Putamen (tissue), 1 donor: ENCODE data around the gene LEKR1.
"Not testable (repeated sequence)": the region's sequence is repeated elsewhere in the genome, so short reads cannot be mapped to it uniquely, and the experiment has no call there.

Experiments
- DNase-seq: peaks from one replicate; pipeline ENCODE4 v3.0.0-alpha.2; 2016; ENCODE audit warnings: low spot score

Gene LEKR1

DNA sequence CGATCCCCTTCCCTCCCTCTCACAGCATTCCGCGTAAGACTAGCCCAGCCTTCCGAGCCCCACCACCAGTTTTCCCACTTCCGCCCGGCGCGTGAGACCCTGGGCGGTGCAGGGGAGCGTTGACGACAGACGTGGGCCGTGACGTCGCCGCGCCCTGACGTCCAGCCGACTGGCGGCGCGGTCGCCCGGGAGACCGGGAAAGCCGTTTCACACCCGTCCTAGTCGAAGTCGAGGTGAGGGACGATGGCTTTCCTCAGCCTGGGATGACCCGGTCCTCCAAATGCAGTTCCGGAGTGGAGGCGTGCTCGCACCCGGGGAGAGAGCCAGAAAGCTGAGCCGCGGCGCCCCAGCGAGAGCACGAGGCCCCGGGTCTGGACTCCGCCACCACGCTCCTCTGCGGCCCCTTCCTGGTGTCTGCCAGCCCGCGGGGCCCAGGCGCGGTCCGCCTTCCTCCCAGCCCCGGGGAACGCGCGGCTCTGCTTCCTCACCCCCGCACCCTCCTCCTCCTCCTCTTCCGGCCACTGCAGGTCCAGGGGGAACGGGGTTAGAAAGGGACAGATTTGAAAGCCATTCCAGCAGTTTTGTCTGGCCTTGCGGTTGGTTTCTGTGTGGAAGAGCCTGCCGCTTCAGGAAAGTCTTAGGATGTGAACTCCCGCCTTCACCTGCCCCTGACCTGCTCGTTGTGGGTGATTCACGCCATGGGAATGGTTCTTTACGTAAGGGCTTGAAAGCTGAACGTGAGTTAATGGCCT is at the start of gene LEKR1:
LEKR1 (plus strand) TSS at position 210 of the 752 bp plus-strand sequence. CDS start 2,977 bp downstream, outside the sequence.
- peak; percentile 81 for DNase-seq

DNA sequence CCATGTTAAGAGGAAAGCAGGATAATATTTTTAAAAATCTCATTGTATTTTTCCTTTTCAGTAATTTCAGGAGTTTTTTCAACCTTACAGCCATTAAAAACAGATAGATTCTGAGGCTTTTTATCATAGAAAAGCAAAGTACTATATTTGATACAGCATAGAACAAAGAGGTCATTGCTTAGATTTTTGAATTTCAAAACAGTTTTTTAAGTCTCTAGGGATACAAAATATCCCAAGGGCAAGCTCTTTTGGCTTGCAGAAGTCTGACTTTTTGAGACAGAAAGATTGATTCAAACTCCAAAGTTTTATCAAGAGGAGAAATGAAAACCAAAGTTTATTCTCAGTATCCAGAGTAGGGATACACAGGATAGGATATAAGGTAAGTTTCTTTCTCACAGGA is 49.3 kb upstream of the LEKR1 start:
- DNase-seq = no peak

DNA sequence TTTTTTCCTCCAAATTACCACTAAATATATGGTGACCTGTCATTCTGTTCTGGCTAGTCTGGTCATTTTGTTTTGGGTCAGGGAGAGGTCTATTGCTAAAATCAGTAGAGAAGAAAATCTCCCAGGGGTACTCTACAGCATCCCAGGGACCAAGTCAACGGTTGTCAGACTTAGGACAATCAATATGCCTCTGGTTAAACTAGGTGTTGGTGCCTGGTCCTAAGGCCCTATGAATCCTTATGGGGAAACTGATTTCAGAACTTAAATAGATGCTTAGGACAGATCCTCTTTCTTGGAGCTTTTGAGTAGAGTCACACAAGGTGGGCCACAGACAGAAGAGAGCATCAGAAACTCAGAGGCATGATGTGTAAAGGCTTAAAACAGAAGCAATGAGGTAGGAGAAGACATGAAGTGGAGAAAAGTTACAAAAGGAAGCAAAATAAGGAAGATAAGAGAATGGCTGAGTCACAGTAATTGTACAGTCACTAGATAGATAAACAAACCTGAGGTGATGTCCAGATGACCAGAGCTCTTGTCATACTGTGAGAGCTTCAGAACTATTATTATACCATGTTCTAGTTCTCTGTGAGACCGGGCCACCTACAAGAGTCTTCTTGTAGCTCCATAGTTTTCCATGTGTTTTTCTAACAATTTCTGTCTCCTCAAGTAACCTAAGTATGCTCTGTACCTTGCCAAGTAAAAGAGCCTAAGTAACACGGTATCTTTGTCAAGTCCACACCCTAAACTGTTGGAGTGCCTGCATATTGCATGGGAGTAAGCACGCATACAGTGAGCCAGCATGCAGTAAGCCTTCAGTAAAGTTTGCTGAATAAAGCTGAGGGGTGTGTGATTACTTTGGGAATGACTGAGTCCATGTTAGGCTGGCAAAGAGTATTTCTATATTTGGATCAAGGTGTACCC is 44.6 kb upstream of the LEKR1 start:
- DNase-seq = no peak

DNA sequence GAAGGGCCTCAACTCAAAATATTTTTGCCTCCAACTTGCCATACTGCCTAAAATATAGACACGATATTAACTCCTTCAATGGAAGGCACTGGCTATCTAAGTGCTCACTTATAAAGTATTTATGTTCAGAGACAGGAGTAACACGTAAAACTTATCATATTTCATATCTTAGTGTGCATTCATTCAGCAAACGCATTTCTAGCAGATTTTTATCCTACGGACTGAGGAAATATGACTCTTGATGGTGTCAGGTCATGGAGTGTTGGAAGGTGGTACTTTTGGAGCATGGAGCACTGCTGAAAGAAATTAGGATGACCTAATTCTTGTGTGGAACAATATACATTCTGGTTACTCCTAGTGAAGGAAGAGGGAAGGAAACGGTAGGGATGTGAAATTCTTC is 43.8 kb upstream of the LEKR1 start:
- DNase-seq = no peak

DNA sequence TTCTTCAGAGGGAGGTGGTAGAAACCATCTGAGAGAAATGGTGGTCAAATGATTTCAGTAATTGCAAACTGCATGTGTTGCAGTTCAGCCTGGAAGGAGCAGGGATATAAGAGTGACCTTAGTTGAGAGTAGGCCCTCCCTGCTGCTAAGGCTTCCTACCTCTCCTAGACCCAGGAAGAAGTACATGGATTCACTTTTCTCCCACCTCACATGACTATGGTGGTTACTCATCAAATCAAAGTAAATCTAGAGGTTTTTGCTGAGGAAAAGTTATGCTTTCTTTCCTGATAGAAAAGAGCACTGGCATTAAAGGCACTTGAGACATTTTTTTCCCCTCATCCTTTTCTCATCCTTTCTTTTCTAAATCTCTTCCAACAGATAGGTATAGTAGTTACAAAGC is 43.2 kb upstream of the LEKR1 start:
- DNase-seq = no peak

DNA sequence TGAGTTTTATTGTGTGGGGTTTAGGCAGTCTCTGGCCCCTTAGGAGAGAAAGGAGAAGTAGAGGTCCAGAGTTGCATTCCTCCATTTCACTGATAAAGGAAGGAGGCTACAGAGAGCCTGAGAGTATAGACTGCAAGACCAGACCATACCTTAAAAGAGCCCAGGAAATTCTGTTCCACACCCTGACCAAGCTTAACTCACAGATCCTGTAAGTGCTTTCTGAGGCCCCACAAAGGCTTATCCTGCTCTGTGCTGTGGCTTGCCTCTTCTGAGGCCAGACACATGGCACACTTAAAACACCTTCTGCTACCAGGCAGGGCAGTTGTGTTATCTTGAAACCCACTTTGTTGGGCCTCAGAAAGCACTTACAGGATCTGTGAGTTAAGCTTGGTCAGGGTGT is 39.2 kb upstream of the LEKR1 start:
- no peak for DNase-seq

DNA sequence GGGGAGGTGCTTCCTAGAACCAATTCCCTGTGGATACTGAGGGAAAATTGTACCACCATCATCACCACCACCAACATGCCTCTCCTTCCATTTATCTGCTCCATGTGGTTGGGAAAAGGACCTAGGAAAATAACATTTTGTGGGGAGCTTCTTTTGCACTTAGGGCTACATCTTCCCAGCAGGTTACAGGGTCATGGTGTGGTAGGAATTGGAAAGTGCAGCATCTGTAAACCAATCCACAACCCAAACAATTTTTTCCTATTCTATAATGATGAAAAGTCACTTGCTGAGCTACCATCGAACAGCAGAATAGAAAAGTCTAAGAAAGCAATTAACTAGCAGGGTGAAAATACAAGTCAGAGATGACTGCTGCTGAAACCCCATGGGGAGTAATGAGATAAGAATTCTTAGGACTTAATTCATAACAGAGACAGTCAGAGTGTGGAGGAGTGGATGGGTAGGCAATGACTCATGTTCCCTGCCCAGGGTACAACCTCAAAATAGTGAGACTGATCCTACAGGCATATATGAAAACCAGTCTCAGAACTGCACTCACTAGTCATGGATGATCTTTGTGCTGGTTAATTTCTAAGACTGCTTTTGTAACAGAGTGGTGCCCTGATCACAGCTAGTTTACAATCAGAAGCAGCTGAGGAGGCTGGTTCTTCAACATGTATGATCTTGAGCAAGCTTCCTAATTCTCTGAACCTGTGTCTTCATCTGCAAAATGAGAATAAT is 38.1 kb upstream of the LEKR1 start:
- DNase-seq = no peak

DNA sequence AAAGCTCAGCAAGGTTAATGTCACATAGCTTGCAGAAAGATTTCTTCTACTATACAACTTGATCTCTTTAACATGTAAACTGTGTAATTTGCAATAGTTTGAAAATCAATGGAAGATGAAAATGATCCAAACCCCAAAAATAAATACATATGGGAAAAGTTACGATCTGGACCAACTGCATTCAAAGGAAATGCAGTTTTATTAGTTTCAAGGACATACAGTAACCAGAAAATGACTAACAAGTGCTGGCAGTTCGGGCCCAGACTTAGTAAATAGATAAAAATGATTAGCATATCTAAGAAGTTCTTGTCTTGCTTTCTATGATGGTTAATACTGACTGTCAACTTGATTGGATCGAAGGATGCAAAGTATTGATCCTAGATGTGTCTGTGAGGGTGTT is 37.3 kb upstream of the LEKR1 start:
- DNase-seq = no peak

DNA sequence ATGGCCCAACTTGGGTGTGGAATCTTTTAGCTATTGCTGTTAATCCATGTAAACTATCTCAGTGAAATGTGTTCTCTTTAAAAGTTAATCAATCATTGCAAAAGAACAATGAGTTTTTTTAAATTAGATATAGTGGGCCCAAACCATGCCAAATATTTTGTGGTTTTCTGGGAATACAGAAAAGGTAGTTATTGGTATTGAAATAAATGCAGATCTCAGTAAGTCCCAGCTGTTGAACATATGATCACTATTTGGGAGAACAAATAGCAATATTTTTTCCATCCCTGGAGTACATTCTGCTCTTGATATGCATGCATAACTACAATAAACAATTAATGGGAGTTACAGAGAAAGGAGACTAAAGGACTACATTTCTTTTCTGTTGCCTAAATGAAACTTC is 36.0 kb upstream of the LEKR1 start:
- no peak for DNase-seq

DNA sequence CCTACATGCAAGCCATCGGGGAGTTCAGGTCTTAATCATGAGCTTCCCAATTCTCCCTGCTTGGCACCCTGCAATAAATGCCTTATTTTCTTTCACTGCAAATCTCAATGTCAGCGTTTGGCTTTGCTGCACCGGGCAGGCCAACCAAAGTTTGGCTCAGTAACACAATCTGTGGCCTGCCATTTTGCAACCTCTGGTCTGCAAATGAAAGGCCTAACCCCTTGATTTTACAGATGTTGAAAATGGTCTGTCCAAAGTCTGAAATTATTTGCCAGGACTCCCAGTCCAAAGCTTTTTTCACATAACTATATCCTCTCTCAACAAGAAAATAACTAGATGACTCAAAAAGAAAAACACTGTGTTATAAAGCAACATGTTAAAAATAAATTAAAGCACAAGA is 34.0 kb upstream of the LEKR1 start:
- DNase-seq = no peak

DNA sequence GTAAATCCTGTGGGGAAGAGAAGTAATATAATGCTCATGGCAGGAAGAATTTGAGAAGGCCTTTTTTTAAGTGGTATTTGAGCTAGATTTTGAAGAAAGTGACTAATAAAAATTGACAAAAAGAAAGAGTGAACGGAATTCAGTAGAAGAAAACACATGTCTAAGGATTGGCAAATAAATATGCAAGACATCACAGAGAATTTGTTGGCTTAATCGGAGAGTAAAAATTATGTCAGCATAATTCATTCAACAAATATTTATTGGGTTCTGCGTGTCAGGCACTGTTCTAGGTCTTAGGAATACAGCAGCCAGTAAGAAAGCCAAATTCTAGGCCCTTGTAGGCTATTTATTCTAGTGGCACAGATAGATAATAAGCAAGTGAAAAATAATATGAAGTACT is 33.6 kb upstream of the LEKR1 start:
- DNase-seq = no peak

DNA sequence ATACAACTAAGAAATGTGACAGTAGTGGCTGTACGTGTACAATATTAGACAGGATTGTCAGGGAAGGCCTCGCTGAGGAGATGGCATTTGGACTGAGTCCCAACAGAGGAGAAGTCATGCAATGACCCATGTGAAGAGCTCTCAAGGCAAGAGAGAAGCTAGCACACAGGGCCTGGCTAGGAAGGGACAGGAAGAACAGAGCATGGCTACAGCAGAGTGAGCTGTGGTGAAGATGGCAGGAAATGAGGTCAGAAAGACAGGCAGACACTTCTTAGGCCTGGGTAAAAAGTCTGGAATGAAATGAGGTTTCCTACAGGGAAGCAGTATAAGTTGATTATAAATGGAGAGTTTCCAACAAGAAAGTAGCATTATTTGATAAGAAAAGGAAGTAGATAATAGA is 33.2 kb upstream of the LEKR1 start:
- no peak for DNase-seq

DNA sequence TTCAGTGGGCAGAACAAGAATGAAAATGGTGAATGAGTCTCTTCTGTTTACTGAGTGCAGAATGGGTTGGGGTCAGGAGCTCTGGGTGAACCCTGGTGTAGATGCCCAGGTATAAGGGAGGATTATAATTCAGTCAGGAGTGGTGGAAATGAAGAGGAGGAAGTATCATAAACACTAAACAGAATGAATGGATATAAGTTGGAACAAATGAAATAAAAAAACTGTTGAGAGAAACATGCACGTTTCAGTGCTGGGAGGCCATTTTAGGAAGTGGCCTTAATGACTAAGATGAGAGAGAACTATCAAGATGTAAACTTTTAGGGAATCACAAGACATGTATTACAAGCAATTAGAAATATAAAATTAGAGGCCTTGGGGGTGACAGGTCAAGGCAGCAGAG is 32.8 kb upstream of the LEKR1 start:
- DNase-seq = no peak

DNA sequence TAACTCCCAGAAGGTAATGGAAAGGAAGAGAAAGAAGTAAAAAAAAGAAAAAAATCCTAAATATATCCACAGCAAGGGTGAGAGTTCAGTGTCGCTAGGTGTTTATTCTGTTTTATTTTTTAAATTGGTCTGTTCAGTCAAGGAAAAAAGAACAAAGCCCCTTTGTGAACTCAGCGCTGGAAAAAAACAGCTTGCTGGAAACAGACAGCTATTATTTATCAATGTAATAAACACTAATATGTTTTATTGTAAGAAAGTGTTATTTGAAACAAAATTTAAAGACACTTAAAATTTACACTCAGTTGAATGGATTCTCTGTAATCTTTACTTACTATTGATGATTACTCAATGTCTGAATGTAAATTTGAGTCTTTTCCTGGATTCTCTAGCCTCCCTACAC is 32.3 kb upstream of the LEKR1 start:
- peak; percentile 27 for DNase-seq

DNA sequence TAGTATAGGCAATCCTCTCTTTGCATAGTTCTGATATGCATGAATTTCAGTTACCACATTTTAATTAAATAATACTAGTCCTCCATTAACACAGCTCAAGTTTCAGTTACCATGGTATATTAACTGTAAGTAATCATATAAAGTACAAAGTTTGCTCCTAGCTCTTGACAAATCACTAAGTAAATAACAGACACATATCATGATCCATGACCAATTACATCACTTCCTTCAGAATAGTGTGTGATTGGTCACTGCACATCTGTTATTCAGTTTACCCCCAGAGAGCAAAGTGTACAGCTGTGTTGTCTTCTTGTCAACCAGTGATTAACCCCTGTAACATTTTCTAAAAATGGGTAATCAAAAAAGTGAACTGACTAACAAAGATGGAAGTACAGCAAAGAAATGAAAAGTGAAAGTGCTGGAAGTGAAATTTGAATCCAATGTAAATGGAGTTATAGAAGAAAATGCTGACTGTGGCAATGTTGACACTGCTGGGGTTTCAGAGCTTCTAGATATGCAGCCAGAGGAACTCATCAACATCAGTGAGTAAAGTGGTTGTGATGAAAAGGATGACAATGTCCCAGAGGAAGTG is 30.2 kb upstream of the LEKR1 start:
- no peak for DNase-seq

DNA sequence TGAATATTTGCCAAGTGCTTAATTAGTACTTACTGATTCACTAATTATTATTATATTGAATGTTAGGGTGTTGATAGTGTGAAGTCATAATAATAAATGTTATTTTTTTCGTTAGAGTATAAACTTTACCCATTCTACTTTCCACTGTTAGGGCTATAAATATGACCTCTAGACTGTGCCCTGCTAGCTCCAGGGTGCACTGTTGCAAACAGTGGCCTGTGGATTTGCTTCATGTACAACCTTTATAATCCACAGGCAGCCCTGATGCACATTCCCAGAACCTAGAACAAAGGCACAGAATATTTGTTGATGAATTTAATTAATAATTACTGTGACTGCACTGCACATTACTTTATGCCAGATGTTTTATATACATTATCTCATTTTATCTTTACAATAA is 28.8 kb upstream of the LEKR1 start:
- no peak for DNase-seq

DNA sequence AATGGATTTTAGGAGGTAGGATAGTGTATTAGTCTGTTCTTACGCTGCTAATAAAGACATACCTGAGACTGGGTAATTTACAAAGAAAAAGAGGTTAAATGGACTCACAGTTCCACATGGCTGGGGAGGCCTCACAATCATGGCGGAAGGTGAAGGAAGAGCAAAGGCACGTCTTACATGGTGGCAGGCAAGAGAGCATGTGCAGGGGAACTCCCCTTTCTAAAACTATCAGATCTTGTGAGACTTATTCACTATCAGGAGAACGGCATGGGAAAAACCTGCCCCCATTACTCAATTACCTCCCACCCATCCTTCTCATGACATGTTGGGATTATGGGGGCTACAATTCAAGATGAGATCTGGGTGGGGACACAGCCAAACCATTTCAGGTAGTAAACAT is 25.9 kb upstream of the LEKR1 start:
- DNase-seq = not testable (repeated sequence)

DNA sequence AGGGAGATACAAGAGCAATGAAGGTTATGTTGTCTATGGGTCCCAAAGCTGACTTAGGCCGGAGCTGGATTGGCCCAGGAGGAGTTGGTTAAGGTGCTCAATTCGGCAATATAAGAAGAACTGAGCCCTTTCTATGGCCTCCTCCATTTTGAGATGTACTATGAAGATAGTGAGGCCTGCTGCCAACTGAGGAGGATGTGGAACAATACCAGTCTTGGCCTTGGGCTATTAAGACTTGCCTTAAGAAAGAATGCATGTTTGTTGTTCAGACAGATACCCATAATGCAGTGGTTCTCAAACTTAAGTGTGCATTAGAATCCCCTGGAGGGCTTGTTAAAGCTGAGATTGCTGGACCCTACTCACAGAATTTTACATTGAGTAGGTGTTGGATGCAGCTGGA is 24.4 kb upstream of the LEKR1 start:
- no peak for DNase-seq

DNA sequence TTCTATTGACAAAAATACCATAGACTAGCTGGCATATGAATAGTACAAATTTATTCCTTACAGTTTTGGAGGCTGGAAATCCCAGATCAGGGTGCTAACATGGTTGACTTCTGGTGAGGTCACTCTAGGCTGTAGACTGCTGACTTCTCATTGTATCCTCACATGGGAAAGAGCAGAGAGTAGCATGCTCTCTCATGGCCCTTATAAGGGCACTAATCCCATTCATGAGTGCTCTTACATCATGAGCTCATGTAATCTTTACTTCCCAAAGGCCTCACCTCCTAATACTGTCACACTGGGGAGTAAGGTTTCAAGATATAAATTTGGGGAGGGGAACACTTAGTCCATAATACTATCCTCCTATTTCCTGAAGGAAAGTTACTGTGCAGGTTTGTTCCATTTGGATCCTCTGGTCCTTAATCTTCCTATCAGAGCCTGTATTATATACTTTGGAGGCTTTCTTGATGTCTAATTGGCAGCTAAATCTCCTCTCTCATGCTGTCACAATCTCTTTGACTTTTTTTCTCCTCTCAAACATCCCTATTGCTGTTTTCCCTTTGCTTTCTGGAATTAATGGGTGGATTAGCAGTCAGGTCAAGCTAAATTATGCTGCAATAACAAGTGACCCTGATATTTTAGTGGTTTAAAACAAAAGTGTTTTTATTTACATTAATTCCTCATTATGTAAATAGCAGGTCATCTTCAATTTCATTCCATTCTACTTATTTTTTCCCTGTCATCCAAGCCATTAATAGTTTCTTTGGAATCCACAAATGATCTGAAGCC is 23.1 kb upstream of the LEKR1 start:
- DNase-seq = no peak

DNA sequence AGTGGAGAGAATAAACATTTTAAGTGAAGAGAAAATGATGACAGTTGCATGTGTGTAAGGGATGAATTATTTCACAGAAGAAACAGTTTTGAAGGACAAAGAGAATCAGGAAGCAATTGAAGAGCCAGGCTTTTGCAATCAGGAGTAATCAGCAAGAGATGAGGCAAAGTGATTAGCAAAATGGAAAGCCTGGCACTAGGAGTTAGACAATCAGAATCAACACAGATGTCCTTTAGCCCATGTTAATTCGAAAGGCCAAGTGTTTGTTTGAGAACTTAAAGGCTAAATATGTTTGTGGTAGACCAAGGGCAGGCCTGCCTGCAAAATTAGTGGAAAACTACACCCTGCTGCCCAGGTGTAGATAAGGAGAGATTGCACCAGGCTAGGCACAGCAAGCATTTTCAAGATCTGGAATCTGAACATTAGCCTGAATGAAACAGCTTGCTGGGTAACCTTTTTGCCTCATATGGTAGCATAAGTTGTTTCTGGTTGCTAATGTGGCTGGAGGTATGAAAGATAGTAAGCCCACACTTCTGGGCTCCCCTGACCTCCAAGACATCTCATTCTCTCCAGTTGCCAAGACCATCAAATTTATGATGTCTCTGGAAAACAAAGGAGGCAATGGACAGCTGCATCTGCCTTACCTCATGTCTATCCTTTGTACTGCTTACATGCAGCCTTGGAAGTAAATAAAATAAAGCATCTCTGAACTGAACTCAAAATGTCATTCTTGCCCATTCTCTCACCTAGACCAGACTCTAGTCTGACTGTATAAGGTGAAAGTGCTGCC is 22.0 kb upstream of the LEKR1 start:
- DNase-seq = no peak

DNA sequence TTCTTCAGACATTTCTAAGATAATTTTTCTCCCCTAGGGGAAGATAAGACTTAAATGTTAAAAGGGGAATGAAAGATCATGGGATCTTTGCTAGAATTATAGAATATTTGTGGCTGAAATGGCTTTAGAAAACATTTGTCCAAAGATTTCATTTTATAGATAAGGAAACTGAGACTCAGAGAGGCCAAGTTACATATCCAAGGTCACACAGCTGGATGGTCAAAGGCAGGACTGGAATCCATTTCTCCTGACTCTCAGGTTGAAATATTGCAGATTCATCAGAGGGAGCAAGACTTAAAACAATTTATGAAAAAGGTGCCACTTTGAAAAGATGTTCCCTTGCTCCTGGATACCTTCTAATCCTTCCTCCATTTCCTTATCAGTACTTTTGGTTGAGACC is 19.5 kb upstream of the LEKR1 start:
- DNase-seq = no peak
